Central memory CD8-positive, alpha-beta T cell (primary cell): ENCODE data around the gene NUTM1.
"Not testable (repeated sequence)": the region's sequence is repeated elsewhere in the genome, so short reads cannot be mapped to it uniquely, and the experiment has no call there.

ENCODE experiments used
- ATAC-seq: fragments of 150-1000 bp; cut with Tn5 transposase; replicated peaks from 2 replicates; pipeline ENCODE4 v1.10.0; 2022; ENCODE audit warnings: mild to moderate bottlenecking, moderate FRiP score, moderate number of reproducible peaks; ENCODE audit not compliant: poor library complexity, severe bottlenecking; ENCODE audit errors: extremely low read depth
- DNase-seq, 2 donors: peaks; one replicate each; pipeline ENCODE4 v3.0.0; 2021; ENCODE audit warnings: low spot score in 2 of 2
- H3K27ac Mint-ChIP-seq: one replicate; pipeline ENCODE4 v1.8.0; 2022; ENCODE audit warnings: low read depth, mild to moderate bottlenecking, moderate library complexity, mixed read lengths
- H3K27me3 Mint-ChIP-seq: one replicate; pipeline ENCODE4 v1.8.0; 2022; ENCODE audit warnings: mixed read lengths
- H3K36me3 Mint-ChIP-seq: one replicate; pipeline ENCODE4 v1.8.0; 2022; ENCODE audit warnings: mild to moderate bottlenecking, moderate library complexity, mixed read lengths; ENCODE audit not compliant: insufficient read depth
- H3K4me1 Mint-ChIP-seq: one replicate; pipeline ENCODE4 v1.8.0; 2022; ENCODE audit warnings: mixed read lengths
- H3K4me3 Mint-ChIP-seq: one replicate; pipeline ENCODE4 v1.8.0; 2022; ENCODE audit warnings: mild to moderate bottlenecking, moderate library complexity, mixed read lengths
- H3K9me3 Mint-ChIP-seq: one replicate; pipeline ENCODE4 v1.8.0; 2022; ENCODE audit warnings: mixed read lengths

Gene NUTM1

DNA sequence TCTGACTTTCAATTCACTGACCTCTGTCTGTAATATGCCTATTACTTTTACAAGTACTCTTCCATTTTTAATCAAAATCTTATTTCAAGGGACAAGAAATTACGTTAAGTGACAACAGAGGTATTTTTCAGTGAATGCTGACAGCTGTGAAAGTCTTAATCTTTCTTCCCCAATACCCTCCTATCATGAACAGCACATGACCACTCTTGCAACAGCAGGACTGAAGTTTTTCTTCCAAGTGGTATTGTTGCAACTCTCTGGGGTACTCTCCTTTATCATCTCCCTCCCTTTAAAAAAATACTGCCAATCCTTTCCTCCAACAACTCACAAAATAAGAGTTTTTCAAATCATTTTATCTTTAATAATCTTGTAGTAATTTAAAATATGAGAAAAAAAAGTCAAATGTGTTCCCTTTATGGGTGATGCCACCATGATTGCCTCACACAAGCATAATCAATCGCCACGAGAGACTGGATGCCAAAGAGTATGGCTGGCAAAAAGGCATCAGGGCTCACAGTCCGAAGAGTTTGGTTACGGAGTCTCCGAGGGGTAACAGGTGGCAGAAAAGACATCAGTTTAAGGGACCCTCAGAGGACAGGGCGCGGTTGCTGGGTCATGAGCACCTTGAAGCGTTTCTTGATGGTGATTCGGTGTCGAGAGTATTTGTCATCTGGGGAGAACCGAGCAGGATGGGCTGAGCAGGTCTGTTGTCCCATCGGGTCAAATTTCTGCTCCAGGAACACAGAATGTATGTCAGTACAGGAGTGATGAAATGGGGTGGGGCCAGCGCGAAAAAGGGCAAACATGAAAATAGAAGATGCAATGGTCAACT, 1.5 kb upstream of the NUTM1 start:
- Mint-ChIP-seq H3K4me3 (no peak overlapping the region), H3K27me3 (no peaks in the 10 kb centered on the region), H3K27ac (no peak overlapping the region), H3K36me3 (peaks cover 26% of the 10 kb centered on the region), H3K9me3 (no peaks in the 10 kb centered on the region), H3K4me1 (peaks cover 17% of the 10 kb centered on the region)
- DNase-seq (no peak), ATAC-seq (no peak)

DNA sequence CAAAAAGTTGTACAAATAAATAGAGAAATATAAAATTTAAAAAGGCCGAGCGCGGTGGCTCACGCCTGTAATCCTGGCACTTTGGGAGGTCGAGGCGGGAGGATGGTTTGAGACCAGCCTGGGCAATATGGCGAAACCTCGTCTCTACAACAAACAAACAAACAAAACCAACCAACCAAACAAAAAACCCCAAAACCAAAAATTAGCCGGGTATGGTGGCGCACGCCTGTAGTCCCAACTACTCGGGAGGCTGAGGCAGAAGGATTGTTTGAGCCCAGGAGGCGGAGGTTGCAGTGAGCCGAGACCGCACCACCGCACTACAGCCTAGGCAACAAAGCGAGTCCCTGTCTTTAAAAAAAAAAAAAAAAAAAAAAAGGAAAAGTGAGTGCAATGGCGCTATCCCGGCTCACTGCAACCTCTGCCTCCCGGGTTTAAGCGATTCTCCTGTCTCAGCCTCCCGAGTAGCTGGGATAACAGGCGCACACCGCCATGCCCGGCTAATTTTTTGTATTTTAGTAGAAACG, 840 bp upstream of the NUTM1 start:
- H3K4me3 Mint-ChIP-seq, DNase-seq, H3K9me3 Mint-ChIP-seq, ATAC-seq, H3K27me3 Mint-ChIP-seq, H3K27ac Mint-ChIP-seq: not testable (repeated sequence)
- Mint-ChIP-seq H3K4me1 (peaks cover 10% of the 10 kb centered on the region), H3K36me3 (peaks cover 19% of the 10 kb centered on the region)

DNA sequence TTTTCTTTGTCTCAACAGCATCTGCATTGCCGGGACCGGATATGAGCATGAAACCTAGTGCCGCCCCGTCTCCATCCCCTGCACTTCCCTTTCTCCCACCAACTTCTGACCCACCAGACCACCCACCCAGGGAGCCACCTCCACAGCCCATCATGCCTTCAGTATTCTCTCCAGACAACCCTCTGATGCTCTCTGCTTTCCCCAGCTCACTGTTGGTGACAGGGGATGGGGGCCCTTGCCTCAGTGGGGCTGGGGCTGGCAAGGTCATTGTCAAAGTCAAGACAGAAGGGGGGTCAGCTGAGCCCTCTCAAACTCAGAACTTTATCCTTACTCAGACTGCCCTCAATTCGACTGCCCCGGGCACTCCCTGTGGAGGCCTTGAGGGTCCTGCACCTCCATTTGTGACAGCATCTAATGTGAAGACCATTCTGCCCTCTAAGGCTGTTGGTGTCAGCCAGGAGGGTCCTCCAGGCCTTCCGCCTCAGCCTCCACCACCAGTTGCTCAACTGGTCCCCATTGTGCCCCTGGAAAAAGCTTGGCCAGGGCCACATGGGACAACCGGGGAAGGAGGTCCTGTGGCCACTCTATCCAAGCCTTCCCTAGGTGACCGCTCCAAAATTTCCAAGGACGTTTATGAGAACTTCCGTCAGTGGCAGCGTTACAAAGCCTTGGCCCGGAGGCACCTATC, 5.0 kb downstream of the NUTM1 start:
- H3K4me1 Mint-ChIP-seq: no peaks in the 10 kb centered on the region
- H3K27ac Mint-ChIP-seq: no peak overlapping the region
- no peaks in the 10 kb centered on the region for H3K27me3 Mint-ChIP-seq
- DNase-seq (no peak), ATAC-seq (no peak)
- H3K9me3 Mint-ChIP-seq: no peaks in the 10 kb centered on the region
- H3K36me3 Mint-ChIP-seq: peaks cover 1% of the 10 kb centered on the region
- H3K4me3 Mint-ChIP-seq: no peak overlapping the region

DNA sequence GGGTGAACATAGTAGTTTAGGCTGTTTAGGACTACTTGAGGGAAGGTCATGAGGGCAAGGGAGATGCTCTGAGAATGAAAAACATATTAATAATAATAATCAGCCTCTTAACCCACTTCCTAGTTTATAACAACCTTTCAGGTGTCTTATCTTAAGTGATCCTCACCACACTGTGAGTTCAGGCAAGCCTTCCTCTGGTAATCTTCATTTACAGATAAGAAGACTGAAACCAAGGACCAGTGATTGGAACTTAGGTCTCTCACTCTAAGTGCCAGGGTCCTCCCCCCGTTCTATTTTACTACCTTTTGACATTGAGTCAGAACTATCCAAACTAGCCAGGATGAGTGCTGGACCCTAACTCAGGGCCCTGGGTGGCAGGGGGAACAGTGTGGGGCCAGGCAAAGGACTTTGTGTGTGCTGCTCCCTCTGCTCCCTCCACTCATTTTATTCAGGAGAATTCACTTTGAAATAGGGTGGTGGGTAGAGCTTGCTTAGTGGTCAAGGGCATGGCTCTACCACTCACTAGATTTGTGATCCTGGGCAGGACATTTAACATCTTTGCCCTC, 5.7 kb downstream of the NUTM1 start:
- Mint-ChIP-seq H3K4me1 (no peaks in the 10 kb centered on the region), H3K27me3 (no peaks in the 10 kb centered on the region), H3K4me3 (no peak overlapping the region), H3K9me3 (no peaks in the 10 kb centered on the region), H3K36me3 (peaks cover 3% of the 10 kb centered on the region), H3K27ac (no peak overlapping the region)
- DNase-seq (no peak), ATAC-seq (no peak)

DNA sequence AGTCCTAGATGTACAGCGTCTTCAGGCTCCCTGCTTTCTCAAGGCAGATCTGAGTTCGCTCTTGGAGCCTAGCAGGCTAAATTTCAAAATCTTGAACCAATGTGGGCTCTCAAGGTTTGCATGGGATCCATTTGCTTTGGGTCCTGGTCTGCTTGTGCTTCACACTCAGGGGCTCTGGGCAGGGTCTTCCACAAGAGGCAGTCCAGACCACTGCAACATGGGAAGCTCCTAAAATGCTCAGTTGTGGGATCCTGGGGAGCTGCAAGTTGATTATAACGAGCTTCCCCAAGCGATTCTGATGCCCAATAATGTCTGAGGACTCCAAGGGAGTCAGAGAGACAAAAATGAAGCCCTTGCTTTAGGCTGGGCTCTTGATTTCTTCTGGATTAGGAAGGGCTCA, 6.7 kb downstream of the NUTM1 start:
- DNase-seq: no peak
- Mint-ChIP-seq H3K9me3 (no peaks in the 10 kb centered on the region), H3K27ac (no peak overlapping the region), H3K27me3 (no peaks in the 10 kb centered on the region), H3K4me1 (no peaks in the 10 kb centered on the region), H3K36me3 (peaks cover 3% of the 10 kb centered on the region), H3K4me3 (no peak overlapping the region)
- ATAC-seq: no peak

DNA sequence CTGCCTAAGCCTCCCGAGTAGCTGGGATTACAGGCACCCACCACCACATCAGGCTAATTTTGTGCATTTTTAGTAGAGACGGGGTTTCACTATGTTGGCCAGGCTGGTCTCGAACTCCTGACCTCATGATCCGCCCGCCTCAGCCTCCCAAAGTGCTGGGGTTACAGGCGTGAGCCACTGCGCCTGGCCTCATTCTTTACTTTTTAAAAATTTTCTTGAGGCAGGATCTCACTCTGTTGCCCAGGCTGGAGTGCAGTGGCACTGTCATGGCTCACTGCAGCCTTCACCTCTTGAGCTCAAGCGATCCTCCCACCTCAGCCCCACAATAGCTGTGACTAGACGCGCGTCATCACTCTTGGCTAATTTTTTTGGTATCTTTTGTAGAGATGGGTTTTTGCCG, 9.9 kb downstream of the NUTM1 start:
- DNase-seq, H3K9me3 Mint-ChIP-seq, H3K36me3 Mint-ChIP-seq, H3K4me3 Mint-ChIP-seq, H3K4me1 Mint-ChIP-seq, H3K27me3 Mint-ChIP-seq, ATAC-seq, H3K27ac Mint-ChIP-seq: not testable (repeated sequence)

DNA sequence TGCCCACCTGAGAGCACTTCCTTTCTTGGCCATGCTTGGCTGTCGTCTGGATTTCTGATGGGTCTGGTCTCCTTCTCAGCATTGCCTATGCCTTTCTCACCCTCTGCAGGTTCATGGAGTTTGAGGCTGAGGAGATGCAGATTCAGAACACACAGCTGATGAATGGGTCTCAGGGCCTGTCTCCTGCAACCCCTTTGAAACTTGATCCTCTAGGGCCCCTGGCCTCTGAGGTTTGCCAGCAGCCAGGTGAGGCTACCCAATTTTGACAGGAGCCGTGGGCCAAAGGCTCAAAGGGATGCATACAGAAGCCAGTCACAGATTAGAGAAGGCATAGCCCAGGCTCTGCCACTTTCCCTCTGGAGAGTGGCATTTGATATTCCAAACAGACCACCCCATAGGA, 10.5 kb downstream of the NUTM1 start:
- ATAC-seq: no peak
- peaks cover 11% of the 10 kb centered on the region for H3K36me3 Mint-ChIP-seq
- H3K4me1 Mint-ChIP-seq: no peaks in the 10 kb centered on the region
- H3K4me3 Mint-ChIP-seq: no peak overlapping the region
- no peak overlapping the region for H3K27ac Mint-ChIP-seq
- H3K9me3 Mint-ChIP-seq: no peaks in the 10 kb centered on the region
- H3K27me3 Mint-ChIP-seq: no peaks in the 10 kb centered on the region
- no peak for DNase-seq

DNA sequence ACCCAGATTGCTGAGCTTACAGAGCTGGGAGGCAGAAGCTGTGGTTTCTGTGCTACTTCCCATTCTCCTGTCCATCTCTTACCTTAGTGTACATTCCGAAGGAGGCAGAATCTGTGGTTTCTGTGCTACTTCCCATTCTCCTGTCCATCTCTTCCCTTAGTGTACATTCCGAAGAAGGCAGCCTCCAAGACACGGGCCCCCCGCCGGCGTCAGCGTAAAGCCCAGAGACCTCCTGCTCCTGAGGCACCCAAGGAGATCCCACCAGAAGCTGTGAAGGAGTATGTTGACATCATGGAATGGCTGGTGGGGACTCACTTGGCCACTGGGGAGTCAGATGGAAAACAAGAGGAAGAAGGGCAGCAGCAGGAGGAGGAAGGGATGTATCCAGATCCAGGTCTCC, 11.2 kb downstream of the NUTM1 start:
- ATAC-seq (no peak), DNase-seq (no peak)
- Mint-ChIP-seq H3K36me3 (peaks cover 15% of the 10 kb centered on the region), H3K4me3 (no peak overlapping the region), H3K27me3 (no peaks in the 10 kb centered on the region), H3K4me1 (no peaks in the 10 kb centered on the region), H3K27ac (no peak overlapping the region), H3K9me3 (no peaks in the 10 kb centered on the region)

DNA sequence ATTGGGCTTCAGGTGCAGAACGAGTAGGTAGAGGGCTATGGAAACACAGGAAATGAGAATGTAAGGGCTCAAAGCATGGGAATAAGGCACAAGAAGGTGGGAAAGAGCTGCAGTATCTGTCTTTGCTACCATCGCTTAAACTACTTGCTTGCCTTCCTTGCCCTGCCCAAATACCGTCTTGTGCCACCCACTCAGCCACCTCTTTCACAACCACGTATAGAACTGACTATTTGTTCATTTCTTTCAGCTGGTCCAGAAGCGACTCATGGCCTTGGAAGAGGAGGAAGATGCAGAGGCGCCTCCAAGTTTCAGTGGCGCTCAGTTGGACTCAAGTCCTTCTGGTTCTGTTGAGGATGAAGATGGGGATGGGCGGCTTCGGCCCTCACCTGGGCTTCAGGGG, 12.1 kb downstream of the NUTM1 start:
- no peak for DNase-seq
- ATAC-seq: no peak
- H3K9me3 Mint-ChIP-seq: no peaks in the 10 kb centered on the region
- H3K36me3 Mint-ChIP-seq: peaks cover 17% of the 10 kb centered on the region
- no peaks in the 10 kb centered on the region for H3K4me1 Mint-ChIP-seq
- no peak overlapping the region for H3K4me3 Mint-ChIP-seq
- H3K27ac Mint-ChIP-seq: no peak overlapping the region
- no peaks in the 10 kb centered on the region for H3K27me3 Mint-ChIP-seq

DNA sequence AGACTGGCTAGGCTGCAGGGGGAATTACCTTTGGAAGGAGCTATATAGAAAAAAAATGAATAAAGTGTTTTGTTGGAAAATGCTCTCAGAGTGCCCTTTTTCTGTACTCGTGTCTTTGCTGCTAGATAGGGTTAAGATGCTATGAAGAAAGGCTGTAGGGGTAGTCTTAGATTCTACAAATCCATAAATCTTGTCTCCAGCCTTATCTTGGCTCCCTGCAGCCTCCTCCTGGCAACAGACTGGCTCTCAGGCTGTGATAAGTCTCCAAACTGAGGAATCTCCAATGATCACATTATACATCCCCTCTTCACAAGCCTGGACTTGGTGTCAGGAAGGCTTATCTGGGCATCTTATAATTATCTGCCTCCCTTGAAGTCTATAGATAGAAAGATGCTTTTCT, 14.5 kb downstream of the NUTM1 start:
- Mint-ChIP-seq H3K27ac (no peak overlapping the region), H3K36me3 (peaks cover 24% of the 10 kb centered on the region), H3K27me3 (no peaks in the 10 kb centered on the region), H3K4me3 (no peak overlapping the region), H3K4me1 (no peaks in the 10 kb centered on the region), H3K9me3 (no peaks in the 10 kb centered on the region)
- DNase-seq: no peak
- no peak for ATAC-seq

DNA sequence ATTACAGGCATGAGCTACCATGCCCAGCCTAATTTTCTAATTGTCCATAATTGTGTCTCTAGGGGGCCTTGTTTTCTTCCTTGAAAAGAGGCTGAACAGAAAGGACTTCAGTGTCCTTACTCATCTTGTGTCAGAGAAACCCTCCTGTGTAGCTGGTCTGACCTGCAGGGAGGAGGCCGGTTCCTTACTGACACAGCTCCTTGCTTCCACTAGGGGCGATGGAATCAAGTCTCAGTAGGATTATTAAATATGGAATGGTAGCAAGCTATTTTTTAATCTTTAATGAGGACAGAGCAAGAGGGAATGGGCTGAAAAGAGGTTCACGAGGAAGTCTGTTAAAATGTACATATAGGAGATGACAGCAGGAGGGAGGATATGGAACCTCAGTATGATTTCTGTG, 15.3 kb downstream of the NUTM1 start:
- Mint-ChIP-seq H3K4me1 (no peaks in the 10 kb centered on the region), H3K4me3 (no peak overlapping the region), H3K36me3 (peaks cover 24% of the 10 kb centered on the region), H3K27ac (no peak overlapping the region), H3K9me3 (no peaks in the 10 kb centered on the region), H3K27me3 (no peaks in the 10 kb centered on the region)
- DNase-seq: no peak
- no peak for ATAC-seq

DNA sequence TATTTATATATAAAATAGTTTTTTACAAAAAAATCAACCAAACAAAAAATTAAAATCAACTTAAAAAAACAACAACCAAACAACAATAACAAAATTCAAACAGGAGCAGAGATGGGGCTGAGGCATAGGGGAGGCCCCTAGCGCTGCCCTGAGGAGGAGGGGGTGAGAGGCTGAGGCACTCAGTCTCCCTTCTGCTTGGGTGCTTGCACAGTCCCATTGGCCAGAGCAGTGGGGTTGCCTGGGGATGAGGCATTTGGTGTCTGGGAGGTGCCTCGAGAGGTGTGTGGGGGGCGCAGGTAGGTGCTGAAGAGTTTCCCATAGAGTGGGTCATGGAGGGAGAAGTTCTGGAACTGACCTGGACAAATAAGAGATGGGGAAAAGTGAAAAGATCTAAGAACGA, 15.8 kb downstream of the NUTM1 start:
- Mint-ChIP-seq H3K27ac (no peak overlapping the region), H3K9me3 (no peaks in the 10 kb centered on the region), H3K27me3 (no peaks in the 10 kb centered on the region), H3K36me3 (peaks cover 22% of the 10 kb centered on the region), H3K4me3 (no peak overlapping the region), H3K4me1 (peaks cover 5% of the 10 kb centered on the region)
- ATAC-seq: no peak
- DNase-seq: no peak

DNA sequence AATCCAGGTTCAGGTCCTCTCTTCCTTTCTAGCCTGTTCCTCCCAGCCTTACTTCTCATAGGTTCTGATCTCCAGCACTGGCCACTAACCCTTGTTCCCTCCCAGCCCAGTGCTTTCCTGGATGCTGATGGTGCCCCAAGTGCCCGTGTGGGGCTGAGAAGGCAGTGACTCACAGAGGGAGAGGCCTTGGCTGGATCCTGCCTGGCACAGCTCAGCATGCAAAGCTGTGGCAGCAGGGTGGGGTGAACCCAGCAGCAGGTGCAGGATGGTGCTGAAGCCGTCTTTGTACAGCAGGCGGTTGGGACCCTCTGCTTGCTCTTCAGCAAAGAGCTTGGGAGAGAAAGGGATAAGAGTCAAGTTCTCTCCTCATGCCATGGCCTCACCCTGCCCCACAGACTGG, 16.3 kb downstream of the NUTM1 start:
- DNase-seq (no peak), ATAC-seq (no peak)
- Mint-ChIP-seq H3K27ac (no peak overlapping the region), H3K4me1 (peaks cover 5% of the 10 kb centered on the region), H3K4me3 (no peak overlapping the region), H3K27me3 (no peaks in the 10 kb centered on the region), H3K36me3 (peaks cover 22% of the 10 kb centered on the region), H3K9me3 (no peaks in the 10 kb centered on the region)
